Right atrium auricular region (tissue), 2 donors: ENCODE measurements around the gene ZBTB7C. TPM values are rescaled to one million over a fixed set of nuclear protein-coding genes. Genes with fewer than 3 reads are reported as not detected.
A peak's percentile ranks its signal among the peaks of the same experiment; 100 is the strongest.

ENCODE experiments used
- DNase-seq: peaks from one replicate; pipeline ENCODE4 v3.0.0-alpha.2; 2019; ENCODE audit warnings: low spot score
- H3K27ac ChIP-seq, 2 donors: fragments of 200-600 bp; sonication (generic); 1 replicate in 1 of 2; 2 replicates in 1 of 2; pipeline ENCODE4 v1.5.1; 2016 to 2019
- H3K27me3 ChIP-seq, 2 donors: fragments of 200-600 bp; sonication (generic); one replicate each; pipeline versions ENCODE4 v1.5.1 to v1.6.0; 2017 to 2019
- H3K36me3 ChIP-seq: fragments of 200-600 bp; sonication (generic); one replicate; pipeline ENCODE4 v1.5.1; 2016
- H3K4me1 ChIP-seq, 2 donors: fragments of 200-600 bp; sonication (generic); one replicate each; pipeline versions ENCODE4 v1.5.1 to v1.6.0; 2017 to 2019
- H3K4me3 ChIP-seq, 2 donors: fragments of 200-600 bp; sonication (generic); 1 replicate in 1 of 2; 2 replicates in 1 of 2; pipeline ENCODE4 v1.5.1; 2017 to 2019; ENCODE audit warnings: mild to moderate bottlenecking in 1 of 2, moderate library complexity in 1 of 2
- H3K9me3 ChIP-seq, 2 donors: fragments of 200-600 bp; sonication (generic); one replicate each; pipeline ENCODE4 v1.5.1; 2019
- total RNA-seq, 2 donors: library from RNA; depleted of rRNA; stranded (reverse); fragments of >200 nt; gene quantifications; one replicate each; pipeline ENCODE4 v1.1.0, GENCODE V29; 2016
- TF ChIP-seq, protein P1 (sequence below), 2 donors: fragments of 200-600 bp; sonication (generic); IDR thresholded peaks; one replicate each; pipeline ENCODE4 v1.5.1; 2019; ENCODE audit warnings: antibody characterized with exemption in 2 of 2

The ZBTB7C gene
- 1 to 10 TPM; 1.8 to 7.7 TPM for total RNA-seq

DNA sequence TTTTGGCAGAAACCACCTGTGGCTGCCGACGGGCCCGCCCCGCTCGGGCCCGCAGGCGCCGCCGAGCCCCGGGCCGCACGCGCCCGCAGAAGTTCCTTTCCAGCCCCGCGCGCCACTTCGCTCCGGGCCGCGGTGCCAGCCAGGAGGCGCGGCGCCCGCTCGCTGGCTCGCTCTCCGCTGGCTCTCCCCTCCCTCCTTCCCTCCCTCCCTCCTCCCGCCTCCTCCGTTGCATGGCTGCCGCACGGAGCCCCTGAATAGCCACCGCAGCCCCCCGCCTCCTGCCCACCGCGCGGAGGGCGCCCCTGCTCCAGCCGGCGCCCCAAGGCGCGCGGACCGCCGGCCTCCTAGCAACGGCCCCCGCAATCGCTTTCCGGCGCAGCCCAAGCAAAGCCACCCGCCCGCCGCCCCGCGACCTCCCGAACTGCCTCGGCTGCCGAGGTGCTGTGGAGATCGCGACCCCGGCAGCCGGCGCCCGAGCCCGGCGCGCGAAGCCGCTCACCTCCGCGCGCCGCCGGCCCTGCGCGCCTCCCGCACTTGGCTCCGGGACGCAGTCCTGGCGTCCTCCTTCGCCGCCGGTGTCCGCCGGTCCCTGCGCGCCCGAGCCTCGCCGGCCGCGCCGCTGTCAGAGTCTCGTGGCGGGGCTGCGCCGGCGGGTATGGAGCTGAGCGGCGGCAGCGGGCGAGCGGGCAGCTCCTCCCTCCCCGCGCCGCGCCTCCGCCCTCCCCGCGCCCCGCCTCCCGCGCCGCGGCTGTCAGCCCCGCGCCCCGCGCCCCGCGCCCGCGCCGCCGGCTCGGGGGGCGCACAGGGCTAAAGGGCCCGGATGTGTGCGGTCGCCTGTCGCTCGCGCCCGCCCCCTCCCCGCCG is at the start of gene ZBTB7C:
Gene ZBTB7C, minus strand, starts transcription at position 657 of the 864 bp plus-strand sequence.
- Histone ChIP-seq H3K9me3 (no peaks in the 10 kb centered on the region), H3K4me1 (peaks cover 0 to 16% of the 10 kb centered on the region in 2 donors), H3K27ac (peak within 1 kb of the TSS; percentile 83 to 86), H3K36me3 (no peaks in the 10 kb centered on the region), H3K4me3 (peak within 1 kb of the TSS; percentile 72 to 79), H3K27me3 (no peaks in the 10 kb centered on the region)
- no peak for DNase-seq
- TF ChIP-seq, protein P1, sequence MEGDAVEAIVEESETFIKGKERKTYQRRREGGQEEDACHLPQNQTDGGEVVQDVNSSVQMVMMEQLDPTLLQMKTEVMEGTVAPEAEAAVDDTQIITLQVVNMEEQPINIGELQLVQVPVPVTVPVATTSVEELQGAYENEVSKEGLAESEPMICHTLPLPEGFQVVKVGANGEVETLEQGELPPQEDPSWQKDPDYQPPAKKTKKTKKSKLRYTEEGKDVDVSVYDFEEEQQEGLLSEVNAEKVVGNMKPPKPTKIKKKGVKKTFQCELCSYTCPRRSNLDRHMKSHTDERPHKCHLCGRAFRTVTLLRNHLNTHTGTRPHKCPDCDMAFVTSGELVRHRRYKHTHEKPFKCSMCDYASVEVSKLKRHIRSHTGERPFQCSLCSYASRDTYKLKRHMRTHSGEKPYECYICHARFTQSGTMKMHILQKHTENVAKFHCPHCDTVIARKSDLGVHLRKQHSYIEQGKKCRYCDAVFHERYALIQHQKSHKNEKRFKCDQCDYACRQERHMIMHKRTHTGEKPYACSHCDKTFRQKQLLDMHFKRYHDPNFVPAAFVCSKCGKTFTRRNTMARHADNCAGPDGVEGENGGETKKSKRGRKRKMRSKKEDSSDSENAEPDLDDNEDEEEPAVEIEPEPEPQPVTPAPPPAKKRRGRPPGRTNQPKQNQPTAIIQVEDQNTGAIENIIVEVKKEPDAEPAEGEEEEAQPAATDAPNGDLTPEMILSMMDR (IDR thresholded peaks at IDR 0.05), result peak in 1 of 2 donors; percentile 9

DNA sequence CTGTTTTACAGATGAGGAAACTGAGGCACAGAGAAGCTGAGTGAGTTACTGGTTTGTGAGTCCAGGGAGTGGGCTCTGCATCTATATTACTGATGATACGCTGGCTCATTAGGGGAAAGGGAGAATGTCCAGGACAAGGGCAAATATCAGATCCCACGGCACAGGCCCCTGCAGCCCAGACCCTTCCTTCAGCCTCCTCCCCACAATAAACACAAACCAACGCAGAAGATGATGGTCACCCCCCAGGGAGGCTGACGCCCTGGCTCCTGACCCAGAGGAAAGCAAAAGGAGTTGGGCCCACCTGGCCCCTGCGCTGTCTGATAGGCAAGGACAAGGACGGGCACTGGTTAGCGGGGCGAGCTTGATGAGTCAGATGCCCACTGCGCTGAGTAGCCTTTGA is 47.7 kb upstream of the ZBTB7C start:
- Histone ChIP-seq H3K36me3 (no peaks in the 10 kb centered on the region), H3K27ac (no peak overlapping the region)
- peak; percentile 18 for DNase-seq

DNA sequence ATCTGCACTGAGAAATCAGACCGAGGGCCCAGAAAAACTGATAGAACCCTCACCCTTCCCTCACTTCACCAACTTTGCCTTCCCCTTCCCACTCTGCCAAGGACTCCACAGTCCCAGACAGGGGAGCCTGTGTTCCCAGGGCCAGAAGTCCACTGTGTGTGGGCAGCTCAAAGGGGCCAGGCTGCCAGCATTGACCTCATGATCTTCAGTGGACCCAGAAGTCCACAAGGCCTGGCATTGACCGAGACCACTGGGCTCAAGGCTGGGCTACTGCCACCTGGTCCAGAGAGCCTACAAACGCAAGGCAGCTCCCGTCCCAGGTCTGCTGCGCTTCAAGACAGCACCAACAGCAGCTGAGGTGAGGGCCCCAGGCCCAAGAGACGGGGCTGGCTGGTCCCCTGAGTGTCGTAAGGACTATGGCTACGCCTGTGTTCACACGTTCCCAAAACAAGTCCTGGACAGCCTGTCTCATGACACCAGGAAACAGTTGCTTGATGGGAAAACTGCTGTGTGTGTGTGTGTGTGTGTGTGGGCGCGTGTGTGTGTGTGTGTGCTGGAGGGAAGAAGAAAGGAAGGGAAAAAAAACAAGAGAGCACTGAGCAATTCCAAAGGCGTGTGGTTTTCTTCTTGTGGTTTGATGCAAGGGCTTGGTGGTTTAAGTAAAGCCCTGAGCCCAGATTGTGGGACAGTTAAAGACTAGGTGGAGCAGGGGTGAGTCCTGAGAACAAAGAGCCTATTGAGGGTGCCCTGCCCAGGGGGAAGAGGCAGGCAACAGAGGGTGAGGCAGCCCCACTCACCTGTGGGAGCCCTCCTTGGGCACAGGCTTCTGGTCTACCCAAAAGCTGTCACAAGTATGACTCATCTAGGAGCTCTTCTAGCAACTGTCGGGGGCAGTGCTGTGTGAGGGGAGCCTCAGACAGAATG is 46.6 kb upstream of the ZBTB7C start:
- H3K27ac ChIP-seq, result no peak overlapping the region
- H3K4me3 ChIP-seq, result no peak overlapping the region
- TF ChIP-seq, protein P1 (IDR thresholded peaks at IDR 0.05), result no peak
- H3K9me3 ChIP-seq, result no peaks in the 10 kb centered on the region
- H3K36me3 ChIP-seq, result no peaks in the 10 kb centered on the region
- DNase-seq, result peak; percentile 26
- H3K27me3 ChIP-seq, result no peaks in the 10 kb centered on the region
- H3K4me1 ChIP-seq, result peaks cover 0 to 18% of the 10 kb centered on the region in 2 donors

More for the DNA sequence above, 47.7 kb upstream of the ZBTB7C start:
- Histone ChIP-seq H3K4me1 (peaks cover 0 to 18% of the 10 kb centered on the region in 2 donors), H3K9me3 (no peaks in the 10 kb centered on the region), H3K27me3 (no peaks in the 10 kb centered on the region), H3K4me3 (no peak overlapping the region)
- TF ChIP-seq, protein P1 (IDR thresholded peaks at IDR 0.05), result no peak

DNA sequence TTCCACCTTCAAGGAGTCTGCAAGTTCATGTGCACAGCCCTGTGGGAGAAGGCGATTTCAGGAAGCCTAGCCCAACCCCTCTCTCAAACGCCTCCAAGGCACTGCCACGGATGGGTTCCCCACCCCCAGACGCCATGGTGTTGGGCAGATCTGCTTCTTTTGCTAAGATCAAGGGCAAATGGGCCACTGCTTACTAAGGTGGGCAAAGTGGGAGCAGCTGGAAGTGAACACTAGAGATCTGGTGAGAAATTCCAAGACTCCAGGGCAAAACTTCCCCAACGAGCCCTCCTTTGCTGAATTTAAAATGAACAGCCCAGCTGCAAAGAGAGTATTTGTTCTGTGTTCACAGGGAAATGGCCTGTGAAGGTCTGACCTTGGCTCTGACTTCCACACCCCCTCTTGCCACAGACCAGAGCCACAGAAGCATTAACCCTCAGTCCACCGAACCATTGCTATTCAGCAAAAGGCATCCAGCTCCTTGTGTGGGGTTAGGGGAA is 45.1 kb upstream of the ZBTB7C start:
- TF ChIP-seq, protein P1 (IDR thresholded peaks at IDR 0.05), result no peak
- peaks cover 0 to 18% of the 10 kb centered on the region in 2 donors for H3K4me1 ChIP-seq
- H3K9me3 ChIP-seq, result no peaks in the 10 kb centered on the region
- H3K4me3 ChIP-seq, result no peak overlapping the region
- no peak overlapping the region for H3K27ac ChIP-seq
- no peaks in the 10 kb centered on the region for H3K36me3 ChIP-seq
- no peaks in the 10 kb centered on the region for H3K27me3 ChIP-seq
- peak; percentile 48 for DNase-seq

DNA sequence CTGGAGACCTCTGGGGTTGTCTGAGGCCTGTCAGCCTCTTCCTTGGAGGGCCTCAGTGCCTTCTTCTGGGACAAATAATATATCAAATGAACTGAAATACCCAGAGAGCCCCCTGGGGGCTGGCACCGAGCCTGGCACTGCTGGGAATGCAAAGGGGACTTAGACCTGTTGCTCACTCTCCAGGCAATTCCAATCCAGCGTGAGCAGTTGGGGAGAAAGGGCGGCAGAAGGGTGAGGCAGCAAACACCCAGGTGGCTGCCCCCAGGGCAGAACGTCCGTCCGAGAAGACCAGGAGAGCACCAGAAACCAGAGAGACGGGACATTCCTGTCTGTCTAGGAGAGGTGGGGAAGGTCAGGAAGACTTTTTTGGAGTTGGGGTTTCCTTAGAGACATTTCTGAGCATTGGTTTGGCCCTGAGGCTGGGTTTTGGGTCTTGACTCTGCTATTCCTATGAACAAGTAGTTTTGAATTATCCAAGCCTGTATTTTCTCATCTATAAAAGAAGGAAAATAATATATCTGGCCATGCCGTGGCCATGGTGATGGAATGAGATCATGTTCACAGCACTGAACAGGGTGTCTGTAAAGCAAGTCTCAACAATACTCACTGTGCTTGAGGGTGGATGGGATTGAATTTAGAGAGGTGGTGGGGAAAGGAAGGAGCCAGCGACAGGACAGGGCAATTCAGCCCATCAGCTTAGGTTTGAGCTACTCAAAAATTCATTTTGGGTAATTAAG is 44.3 kb upstream of the ZBTB7C start:
- H3K27me3 ChIP-seq, result no peaks in the 10 kb centered on the region
- H3K4me3 ChIP-seq, result no peak overlapping the region
- no peaks in the 10 kb centered on the region for H3K36me3 ChIP-seq
- no peak for DNase-seq
- no peak overlapping the region for H3K27ac ChIP-seq
- no peaks in the 10 kb centered on the region for H3K9me3 ChIP-seq
- peaks cover 0 to 18% of the 10 kb centered on the region in 2 donors for H3K4me1 ChIP-seq
- TF ChIP-seq, protein P1 (IDR thresholded peaks at IDR 0.05), result no peak
